ENCODE measurements around the gene RGCC.

The RGCC gene

GRCh38 chr13:41520016-41520659 is 62.8 kb downstream of the RGCC start:
- DNase-seq, result no peak

All from NCI-H1694 (cell line).